GM18909 (cell line): ENCODE measurements around the gene INPP5F.
A peak's percentile ranks its signal among the peaks of the same experiment; 100 is the strongest.
"Not testable (repeated sequence)": the region's sequence is repeated elsewhere in the genome, so short reads cannot be mapped to it uniquely, and the experiment has no call there.

Experiments used
- ATAC-seq: cut with Tn5 transposase; IDR thresholded peaks from one replicate; pipeline ENCODE4 v1.9.1; 2021; ENCODE audit warnings: mild to moderate bottlenecking; ENCODE audit not compliant: unreplicated experiment, poor library complexity

INPP5F gene

DNA sequence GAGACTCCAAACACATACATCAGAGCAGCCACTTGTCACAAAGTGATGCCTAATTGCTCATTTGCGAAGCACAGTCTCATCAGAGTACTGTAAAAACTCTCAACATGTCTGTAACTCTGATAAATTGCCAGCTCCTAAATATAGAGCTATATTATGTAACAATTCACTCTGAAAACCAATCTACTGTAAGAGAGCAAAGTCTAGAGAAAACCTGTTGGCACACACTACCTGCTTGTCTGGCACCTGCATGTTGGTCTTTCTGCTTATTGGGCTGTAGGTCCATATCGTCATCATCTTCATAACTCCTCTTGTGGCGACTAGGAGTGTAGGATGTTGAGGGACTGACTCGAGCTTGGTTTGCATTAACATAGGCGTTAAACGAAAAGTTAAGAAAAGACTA, 127.0 kb downstream of the INPP5F start:
- ATAC-seq: no peak

DNA sequence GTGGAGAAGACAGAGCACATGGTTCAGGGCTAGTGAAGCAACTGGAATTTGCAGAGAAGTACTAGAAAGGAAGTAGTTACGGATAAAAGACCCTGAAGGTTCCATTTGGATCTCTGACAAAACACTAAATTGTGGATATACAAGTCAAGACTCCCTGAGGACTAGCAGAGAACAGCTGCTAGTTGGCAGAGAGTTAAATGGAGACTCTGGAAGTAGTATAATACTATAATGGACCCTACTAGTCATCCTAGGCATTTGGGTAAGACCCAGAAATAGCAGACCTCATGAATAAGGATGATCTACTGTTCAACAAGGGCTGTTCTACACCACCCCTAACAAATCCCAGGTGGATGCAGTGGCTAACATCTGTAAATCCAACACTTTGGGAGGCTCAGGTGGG, 127.7 kb downstream of the INPP5F start:
- no peak for ATAC-seq

DNA sequence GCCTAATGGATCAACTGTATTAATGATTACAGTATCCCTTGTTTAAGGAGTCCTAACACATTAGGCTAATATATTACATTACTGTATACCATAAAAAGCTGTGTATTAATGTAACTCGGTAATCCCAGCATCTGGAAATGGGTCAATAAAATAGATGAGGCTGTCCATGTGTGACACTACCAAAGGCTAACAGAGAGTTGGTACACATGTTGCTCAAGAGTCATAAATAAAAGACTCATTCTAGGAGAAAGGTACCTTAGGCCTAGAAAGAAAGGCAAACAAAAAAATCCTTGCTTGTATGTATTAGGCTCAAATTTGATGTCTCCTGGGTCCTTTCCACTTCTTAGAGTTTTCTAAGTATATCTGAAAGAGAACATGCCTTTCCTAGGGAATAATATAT, 132.2 kb downstream of the INPP5F start:
- ATAC-seq: no peak

DNA sequence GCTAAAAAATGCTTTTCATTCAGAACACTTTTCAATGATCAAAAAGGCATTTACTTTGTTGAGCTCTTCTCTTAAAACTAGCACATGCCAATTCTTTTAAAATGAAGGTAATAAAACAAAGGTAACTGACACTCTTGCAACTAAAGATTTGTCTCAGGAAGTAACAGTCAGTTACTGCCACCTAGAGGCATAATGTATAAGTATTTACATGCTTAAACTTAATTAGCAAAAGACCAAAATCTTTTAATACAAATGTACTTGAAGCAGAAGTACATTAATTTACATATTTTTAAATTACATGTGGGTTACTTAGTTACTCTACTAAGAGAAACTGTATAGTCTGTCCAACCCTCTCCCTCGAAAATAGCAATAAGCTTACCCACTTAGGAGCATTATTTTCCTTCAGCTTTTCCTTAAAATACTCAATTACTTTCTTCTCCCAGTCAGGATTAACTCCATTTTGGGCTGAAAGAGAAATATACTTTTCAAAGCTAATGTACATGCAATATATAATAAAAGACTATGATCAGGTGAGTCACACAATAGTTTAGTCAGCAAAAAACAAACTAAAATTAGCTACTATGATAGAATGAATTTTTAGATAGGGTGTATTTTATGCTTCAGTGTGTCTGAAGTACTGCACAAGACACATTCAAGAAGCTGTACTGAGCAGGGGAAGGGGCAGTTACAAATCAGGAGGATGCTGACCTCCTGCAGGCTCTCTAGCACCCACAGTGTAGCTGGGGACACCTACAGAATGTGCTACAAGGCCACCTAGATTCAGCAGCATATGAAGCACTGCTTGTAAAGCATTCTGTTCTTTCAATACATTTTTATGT, 133.8 kb downstream of the INPP5F start:
- ATAC-seq: peak; percentile 42

DNA sequence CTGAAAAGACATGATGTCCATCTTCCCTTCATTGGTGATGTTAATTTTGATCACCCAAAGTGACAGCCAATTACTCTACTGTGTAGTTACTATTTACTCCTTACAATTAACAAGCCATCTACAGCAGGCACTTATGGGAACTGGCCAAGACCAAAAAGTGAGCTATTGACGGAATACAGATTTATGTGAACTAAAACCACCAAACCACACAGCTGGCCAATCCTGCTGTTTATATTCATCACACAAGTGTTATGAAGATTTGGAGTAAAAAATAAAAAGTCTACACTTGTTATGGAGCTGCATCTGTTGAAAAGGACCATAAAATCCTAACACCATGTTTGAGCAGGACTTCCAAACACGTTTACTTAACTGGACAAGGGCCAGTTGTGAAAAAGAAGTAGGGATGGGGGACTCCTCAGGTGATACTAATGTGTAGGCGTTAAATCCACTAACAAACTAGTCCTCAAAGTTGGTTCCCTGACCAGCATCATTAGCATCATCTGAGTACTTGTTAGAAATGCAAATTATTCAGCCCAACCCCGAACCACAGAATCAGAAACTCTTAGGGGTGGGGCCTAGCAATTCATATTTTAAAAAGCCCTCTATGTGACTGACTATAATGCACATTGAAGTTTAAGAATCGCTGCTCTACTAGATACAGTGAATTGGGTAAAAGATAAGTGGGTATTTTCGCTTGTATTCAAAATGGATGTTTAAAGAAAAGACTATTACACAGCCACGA, 135.2 kb downstream of the INPP5F start:
- ATAC-seq: no peak

DNA sequence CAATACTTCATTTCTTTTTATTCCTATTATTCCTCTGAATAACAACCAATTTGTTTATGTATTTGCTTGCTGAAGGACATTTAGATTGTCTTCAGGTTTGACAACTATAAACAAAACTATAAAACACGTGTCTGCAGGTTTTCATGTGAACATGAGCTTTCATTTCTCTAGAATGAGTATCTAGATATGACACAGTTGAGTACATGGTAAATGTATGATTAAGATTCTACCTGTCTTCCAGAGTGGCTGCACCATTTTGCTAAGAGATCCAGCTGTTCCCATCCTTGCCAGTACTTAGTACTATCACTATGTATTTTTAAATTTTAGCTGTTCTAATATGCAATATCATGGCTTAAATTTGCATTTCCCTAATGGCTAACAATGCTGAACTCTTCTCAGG, 136.7 kb downstream of the INPP5F start:
- no peak for ATAC-seq

DNA sequence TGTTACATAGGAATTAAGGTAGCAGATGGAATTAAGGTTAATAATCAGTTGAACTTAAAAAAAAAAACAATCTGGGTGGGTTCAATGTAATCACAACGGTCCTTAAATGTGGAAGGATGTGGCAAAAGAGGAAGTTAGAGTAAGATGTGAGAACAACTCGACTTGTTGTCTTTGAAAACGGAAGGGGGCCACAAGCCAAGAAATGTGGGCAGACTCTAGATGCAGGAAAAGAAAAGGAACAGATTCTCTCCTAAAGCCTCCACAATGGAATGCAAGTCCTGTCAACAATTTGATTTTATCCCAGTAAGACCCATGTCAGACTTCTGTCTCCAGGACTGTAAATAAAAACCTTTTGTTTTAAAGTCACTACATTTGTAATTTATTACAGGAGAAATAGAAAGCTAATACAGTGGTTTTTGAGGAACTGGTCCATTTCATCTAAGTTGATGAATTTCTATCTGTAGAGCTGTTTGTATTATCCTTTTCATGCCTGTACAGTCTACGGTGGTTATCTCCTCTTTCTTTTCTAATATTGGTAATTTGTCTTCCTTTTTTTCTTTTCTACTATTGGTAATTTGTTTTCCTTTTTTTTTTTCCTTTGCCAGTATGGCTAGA, 138.2 kb downstream of the INPP5F start:
- no peak for ATAC-seq

DNA sequence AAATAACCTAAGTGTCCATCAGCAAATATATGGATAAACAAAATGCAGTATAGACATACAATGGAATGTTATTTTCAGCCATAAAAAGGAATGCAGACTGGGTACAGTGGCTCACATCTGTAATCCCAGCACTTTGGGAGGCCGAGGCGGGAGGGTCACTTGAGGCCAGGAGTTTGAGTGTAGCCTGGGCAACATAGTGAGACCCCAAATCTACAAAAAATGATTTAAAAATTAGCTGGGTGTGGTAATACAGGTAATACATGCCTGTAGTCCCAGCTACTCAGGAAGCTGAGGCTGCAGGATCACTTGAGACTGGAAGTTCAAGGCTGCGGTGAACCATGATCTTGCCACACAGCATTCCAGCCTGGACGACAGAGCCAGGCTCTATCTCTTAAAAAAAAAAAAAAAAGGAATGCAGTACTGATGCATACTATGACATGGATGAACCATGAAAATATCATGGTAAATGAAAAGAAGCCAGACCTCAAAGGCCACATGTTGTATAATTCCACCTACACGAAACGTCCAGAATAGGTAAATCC, 139.9 kb downstream of the INPP5F start:
- ATAC-seq: no peak

DNA sequence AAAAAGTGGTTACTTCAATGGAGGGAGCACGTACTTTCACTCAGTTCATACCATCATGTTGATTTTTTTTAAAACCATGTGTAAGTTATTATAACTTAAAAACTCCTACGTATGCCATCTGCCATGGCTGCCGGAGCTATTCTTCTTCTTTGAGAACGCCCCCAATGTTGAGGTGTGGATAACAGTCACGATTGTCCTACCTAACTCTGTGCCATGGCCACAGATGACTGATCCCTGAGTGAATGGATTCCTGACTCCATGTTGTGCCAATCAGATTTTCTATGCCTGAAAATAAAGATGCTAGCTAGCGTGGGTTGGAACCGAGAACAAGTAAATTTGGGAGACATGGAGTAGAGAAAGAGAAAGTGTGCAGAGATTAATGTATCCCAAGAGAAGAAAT, 141.5 kb downstream of the INPP5F start:
- no peak for ATAC-seq

DNA sequence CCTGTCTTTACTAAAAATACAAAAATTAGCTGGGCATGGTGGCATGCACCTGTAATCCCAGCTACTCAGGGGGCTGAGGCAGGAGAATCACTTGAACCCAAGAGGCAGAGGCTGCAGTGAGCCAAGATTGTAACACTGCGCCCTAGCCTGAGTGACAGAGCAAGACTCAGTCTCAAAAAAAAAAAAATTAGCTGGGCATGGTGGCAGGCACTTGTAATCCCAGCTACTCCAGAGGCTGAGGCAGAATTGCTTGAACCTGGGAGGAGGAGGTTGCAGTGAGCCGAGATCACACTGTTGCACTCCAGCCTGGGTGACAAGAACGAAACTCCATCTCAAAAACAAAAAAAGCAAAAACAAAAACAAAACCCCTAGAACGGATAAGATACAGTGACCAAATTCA, 143.5 kb downstream of the INPP5F start:
- not testable (repeated sequence) for ATAC-seq

DNA sequence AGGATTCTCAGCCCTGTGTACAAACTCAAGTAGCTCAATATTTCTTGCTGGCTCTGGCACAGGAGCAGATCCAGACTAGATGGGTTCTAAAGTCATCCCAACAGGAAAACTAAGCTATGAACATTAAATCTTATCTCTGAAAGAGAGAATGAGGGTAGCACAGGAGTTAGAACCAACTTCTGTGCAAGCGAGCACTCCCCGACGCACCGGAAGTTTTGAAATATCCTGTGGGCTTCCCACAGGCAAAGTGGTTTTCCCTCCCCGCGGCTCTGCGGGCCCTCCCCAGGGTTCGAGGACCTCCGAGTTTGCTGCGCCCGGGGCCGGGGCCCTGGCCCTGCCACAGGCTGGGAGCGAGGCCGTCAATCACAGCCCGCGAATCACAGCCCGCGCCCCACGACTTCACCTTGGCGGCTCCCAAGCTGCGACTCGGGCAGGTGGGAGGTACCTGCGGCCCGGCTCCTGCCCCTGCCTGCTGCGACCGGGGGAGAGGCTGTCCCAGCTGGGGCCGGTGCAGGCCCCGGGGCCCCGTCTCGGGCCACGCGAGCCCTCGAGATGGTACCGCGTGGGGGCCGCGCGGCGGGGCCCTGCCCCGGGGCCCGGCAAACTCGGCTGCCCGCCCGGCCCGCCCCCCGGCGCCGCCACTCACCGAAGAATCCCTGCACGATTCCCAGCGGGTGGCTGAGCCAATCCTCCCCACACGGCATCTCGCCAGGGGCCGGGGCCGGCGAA, 146.2 kb downstream of the INPP5F start:
- ATAC-seq: peak; percentile 37

DNA sequence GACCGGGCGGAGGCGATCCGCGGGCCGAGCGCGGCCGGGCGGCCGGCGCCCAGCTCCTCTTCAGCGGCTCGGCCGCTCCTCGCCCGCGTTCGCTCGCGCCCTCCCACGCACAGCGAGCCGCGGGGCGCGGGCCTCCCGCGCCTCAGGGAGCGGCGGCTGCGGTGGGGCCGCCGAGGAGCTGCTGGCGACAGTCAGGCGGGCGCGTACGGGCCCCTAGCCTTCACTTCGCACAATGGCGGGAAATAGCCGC, 146.7 kb downstream of the INPP5F start, which contains the start of gene MCMBP:
Gene MCMBP (minus strand): TSS at position 234 of the 250 bp plus-strand sequence. CDS start 259 bp downstream, outside the sequence.
- peak; percentile 34 for ATAC-seq

DNA sequence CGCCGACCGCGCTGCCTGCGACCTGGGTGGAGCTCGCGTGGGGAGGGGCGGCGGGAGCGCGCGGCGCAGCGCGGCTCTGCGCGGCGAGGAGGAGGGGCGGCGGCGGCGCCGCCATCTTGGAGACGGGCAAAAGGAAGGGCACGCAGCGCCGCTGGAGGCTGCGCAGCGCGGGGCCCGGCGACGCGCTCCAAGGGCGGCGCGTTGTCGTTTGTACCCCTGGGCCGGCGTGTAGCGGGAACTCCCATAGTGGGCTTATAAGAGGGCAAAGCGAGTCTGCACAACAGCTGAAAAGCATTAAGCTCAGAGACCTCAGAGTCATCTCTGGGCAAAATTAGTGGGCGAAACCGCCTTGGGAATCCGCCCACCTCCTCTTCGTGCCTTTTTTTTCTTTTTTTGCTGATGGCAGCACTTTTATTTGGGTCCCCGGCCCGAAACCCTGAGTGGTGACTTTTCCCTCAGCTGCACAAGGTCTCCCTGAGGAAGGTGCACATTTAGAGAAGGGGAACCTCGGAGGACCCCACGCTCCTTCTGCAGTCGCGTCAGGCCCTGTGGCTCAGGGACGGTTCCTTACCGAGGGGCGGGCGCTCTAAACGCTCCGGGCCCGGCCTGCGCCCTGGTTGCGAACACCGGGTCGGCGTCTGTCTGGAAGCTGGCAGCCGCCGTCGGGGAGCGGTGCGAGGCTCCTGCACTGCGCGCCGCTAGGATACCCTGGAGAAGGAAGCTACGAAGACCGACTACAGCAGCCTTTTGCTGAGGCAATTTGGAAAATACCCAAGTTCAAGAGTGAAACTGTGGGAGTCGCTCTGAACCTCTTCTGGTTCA, 147.2 kb downstream of the INPP5F start:
- peak; percentile 91 for ATAC-seq

DNA sequence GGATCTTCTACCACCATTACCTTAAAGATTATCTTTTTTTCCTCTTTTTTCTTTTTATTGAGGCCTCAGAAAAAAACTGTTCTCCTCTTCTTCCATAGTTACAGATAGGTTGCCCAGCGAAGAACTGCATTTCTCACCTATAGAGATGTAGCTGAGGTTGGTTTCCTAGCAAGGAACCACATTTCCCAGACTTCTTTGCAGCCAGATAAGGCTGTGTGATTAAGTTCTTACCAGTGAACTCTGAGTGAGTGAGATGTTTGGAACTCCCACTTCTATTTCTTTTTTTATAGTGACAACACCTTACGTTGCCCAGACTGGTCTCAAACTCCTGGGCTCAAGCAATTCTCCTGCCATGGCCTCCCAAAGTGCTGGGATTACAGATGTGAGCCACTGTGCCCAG, 152.7 kb downstream of the INPP5F start:
- ATAC-seq: no peak
